PFSK-1 (cell line): ENCODE measurements around the gene TEX55.

Source experiments
- POLR2AphosphoS5 ChIP-seq: IDR thresholded peaks from 2 replicates; pipeline ENCODE4 v1.6.1; 2012; ENCODE audit warnings: low read depth, mild to moderate bottlenecking, control low read depth, low read length, moderate library complexity
- REST ChIP-seq, 2 experiments: IDR thresholded peaks; 2 replicates each; pipeline versions ENCODE4 v1.6.1 to v1.8.0; 2011 to 2012; ENCODE audit warnings: low read depth in 2 of 2, low read length in 2 of 2, control low read depth in 1 of 2, inconsistent platforms in 1 of 2, mild to moderate bottlenecking in 1 of 2, moderate library complexity in 1 of 2; ENCODE audit not compliant: insufficient read depth in 1 of 2
- SIN3A ChIP-seq: IDR thresholded peaks from 2 replicates; pipeline ENCODE4 v1.6.1; 2012; ENCODE audit warnings: mild to moderate bottlenecking, low read length, moderate library complexity, borderline replicate concordance; ENCODE audit not compliant: insufficient read depth

GRCh38 chr3:119187266-119187665 is 41.3 kb downstream of the TEX55 start:
- TF ChIP-seq POLR2AphosphoS5 = no peak
- TF ChIP-seq REST (IDR thresholded peaks at IDR 0.05; ENCODE audit: insufficient read depth in 1 of 2, low read depth in 2 of 2, low read length in 2 of 2) = no peak
- no peak for TF ChIP-seq SIN3A
